Measurements from ENCODE around the gene FAM216A.
"Not testable (repeated sequence)": the region's sequence is repeated elsewhere in the genome, so short reads cannot be mapped to it uniquely, and the experiment has no call there.

FAM216A gene

GRCh38 chr12:110501752-110502738, 33.4 kb downstream of the FAM216A start, which contains the start of the genes RAD9B and VPS29:
Gene RAD9B, plus strand, starts transcription at chr12:110502331. Its CDS starts 7 bp downstream, at chr12:110502338.
Gene VPS29, minus strand, starts transcription at chr12:110502111. Its CDS starts 60 bp downstream, at chr12:110502051.
- DNase-seq, result peak; percentile 96

GRCh38 chr12:110503432-110503831, 34.8 kb downstream of the FAM216A start:
- DNase-seq, result no peak

GRCh38 chr12:110505332-110505731, 36.7 kb downstream of the FAM216A start:
- no peak for DNase-seq

GRCh38 chr12:110508071-110508586, 39.5 kb downstream of the FAM216A start:
- DNase-seq, result no peak

GRCh38 chr12:110513842-110514241, 45.2 kb downstream of the FAM216A start:
- no peak for DNase-seq

GRCh38 chr12:110514363-110514762, 45.7 kb downstream of the FAM216A start:
- no peak for DNase-seq

- no peak for DNase-seq
Observed at GRCh38 chr12:110516995-110517394, 48.4 kb downstream of the FAM216A start.

- not testable (repeated sequence) for DNase-seq
Observed at GRCh38 chr12:110518014-110518413, 49.4 kb downstream of the FAM216A start.

GRCh38 chr12:110520876-110521712, 52.4 kb downstream of the FAM216A start:
- not testable (repeated sequence) for DNase-seq

GRCh38 chr12:110528277-110528839, 59.7 kb downstream of the FAM216A start:
- no peak for DNase-seq

GRCh38 chr12:110530511-110530910, 61.9 kb downstream of the FAM216A start:
- DNase-seq, result no peak

GRCh38 chr12:110531741-110532333, 63.2 kb downstream of the FAM216A start:
- no peak for DNase-seq

GRCh38 chr12:110532644-110533043, 64.0 kb downstream of the FAM216A start:
- DNase-seq, result no peak

GRCh38 chr12:110533607-110534006, 65.0 kb downstream of the FAM216A start:
- no peak for DNase-seq

- no peak for DNase-seq
Observed at GRCh38 chr12:110534811-110535210, 66.2 kb downstream of the FAM216A start.

GRCh38 chr12:110536834-110537604, 68.4 kb downstream of the FAM216A start:
- no peak for DNase-seq

GRCh38 chr12:110537605-110538409, 69.2 kb downstream of the FAM216A start:
- DNase-seq, result no peak

GRCh38 chr12:110538869-110539622, 70.4 kb downstream of the FAM216A start:
- no peak for DNase-seq
